NCI-H1417 treated with DMSO at 0.1 percent for 48 hours (cell line): Measurements from ENCODE around the gene DHX30.

Experiments
- DNase-seq: peaks from one replicate; lab custom pipeline; 2025; lab: John Stamatoyannopoulos, UW

Gene DHX30

GRCh38 chr3:47852604-47853602 is 50.0 kb downstream of the DHX30 start:
- no peak for DNase-seq

- DNase-seq: no peak
Observed at GRCh38 chr3:47854267-47854666, 51.3 kb downstream of the DHX30 start.

- DNase-seq: no peak
Observed at GRCh38 chr3:47854720-47855455, 52.0 kb downstream of the DHX30 start.

GRCh38 chr3:47855461-47856383 is 52.8 kb downstream of the DHX30 start:
- no peak for DNase-seq

- DNase-seq: no peak
Observed at GRCh38 chr3:47856669-47857068, 53.7 kb downstream of the DHX30 start.

- DNase-seq: no peak
Observed at GRCh38 chr3:47857151-47857550, 54.2 kb downstream of the DHX30 start.

GRCh38 chr3:47859956-47860605 is 57.1 kb downstream of the DHX30 start:
- DNase-seq: no peak

GRCh38 chr3:47863391-47864128 is 60.6 kb downstream of the DHX30 start:
- DNase-seq: no peak

- DNase-seq: no peak
Observed at GRCh38 chr3:47865192-47865591, 62.3 kb downstream of the DHX30 start.

- DNase-seq: no peak
Observed at GRCh38 chr3:47867451-47868044, 64.6 kb downstream of the DHX30 start.

- DNase-seq: no peak
Observed at GRCh38 chr3:47868306-47868705, 65.4 kb downstream of the DHX30 start.

- no peak for DNase-seq
Observed at GRCh38 chr3:47870156-47870555, 67.2 kb downstream of the DHX30 start.

GRCh38 chr3:47870702-47871260 is 67.8 kb downstream of the DHX30 start:
- no peak for DNase-seq

- no peak for DNase-seq
Observed at GRCh38 chr3:47871389-47871788, 68.5 kb downstream of the DHX30 start.

- no peak for DNase-seq
Observed at GRCh38 chr3:47872916-47873315, 70.0 kb downstream of the DHX30 start.

- no peak for DNase-seq
Observed at GRCh38 chr3:47874438-47874837, 71.5 kb downstream of the DHX30 start.

GRCh38 chr3:47874913-47875312 is 72.0 kb downstream of the DHX30 start:
- DNase-seq: no peak

GRCh38 chr3:47877290-47877689 is 74.4 kb downstream of the DHX30 start:
- DNase-seq: no peak

- no peak for DNase-seq
Observed at GRCh38 chr3:47877719-47878118, 74.8 kb downstream of the DHX30 start.

GRCh38 chr3:47882338-47882737 is 79.4 kb downstream of the DHX30 start:
- DNase-seq: no peak
